IMR-90 (cell line): ENCODE measurements around the gene EHD4. TPM values are rescaled to one million over a fixed set of nuclear protein-coding genes. Genes with fewer than 3 reads are reported as not detected.

Experiments used
- ATAC-seq: fragments of 200-7000 bp; cut with Tn5 transposase; 2 replicates; pipeline ENCODE4 v1.9.1; 2020; ENCODE audit warnings: low read depth, mild to moderate bottlenecking, moderate library complexity
- BruUV-seq: library from RNA; stranded (reverse); fragments of 400-500 nt; replicated peaks from 2 replicates; lab custom pipeline; 2021; lab: Mats Ljungman, UMichigan
- CTCF ChIA-PET: fragments of 300-600 bp; formaldehyde crosslinking; extraction: SDS; loops from one replicate; lab custom pipeline; 2021; ENCODE audit warnings: antibody characterized with exemption; lab: Yijun Ruan, JAX
- POLR2A ChIA-PET: fragments of 300-600 bp; sonication (Branson Sonifier 250); formaldehyde crosslinking; loops from one replicate; lab custom pipeline; 2022; ENCODE audit warnings: antibody characterized with exemption; ENCODE audit not compliant: unreplicated experiment; lab: Charles Lee
- DNase-seq: peaks from one replicate; pipeline ENCODE4 v3.0.0; 2013
- H2AFZ ChIP-seq: replicated peaks from 2 replicates; pipeline ENCODE3; 2013; ENCODE audit warnings: low read length, mild to moderate bottlenecking; ENCODE audit not compliant: poor library complexity
- H2AK5ac ChIP-seq: 2 replicates; pipeline ENCODE4 v1.6.1; 2013; ENCODE audit warnings: low read depth, low read length, inconsistent platforms
- H2AK9ac ChIP-seq: replicated peaks from 2 replicates; pipeline ENCODE3; 2013; ENCODE audit warnings: mild to moderate bottlenecking, low read depth, low read length, moderate library complexity; ENCODE audit not compliant: poor library complexity
- H2BK120ac ChIP-seq: 2 replicates; pipeline ENCODE4 v1.6.1; 2013; ENCODE audit warnings: low read depth, low read length, inconsistent platforms
- H2BK15ac ChIP-seq: 3 replicates; pipeline ENCODE4 v1.6.1; 2013; ENCODE audit warnings: low read depth, low read length, inconsistent platforms
- H2BK20ac ChIP-seq: 2 replicates; pipeline ENCODE4 v1.6.1; 2013; ENCODE audit warnings: low read depth, mild to moderate bottlenecking, inconsistent platforms, low read length, moderate library complexity
- H2BK5ac ChIP-seq: 2 replicates; pipeline ENCODE4 v1.6.1; 2013; ENCODE audit warnings: mild to moderate bottlenecking, low read depth, low read length, inconsistent platforms; ENCODE audit not compliant: poor library complexity, severe bottlenecking
- H3K14ac ChIP-seq: replicated peaks from 2 replicates; pipeline ENCODE4 v1.6.1; 2013; ENCODE audit warnings: low read depth, low read length, inconsistent platforms
- H3K18ac ChIP-seq: 2 replicates; pipeline ENCODE4 v1.6.1; 2013; ENCODE audit warnings: low read depth, low read length, control low read depth
- H3K23ac ChIP-seq: 2 replicates; pipeline ENCODE4 v1.6.1; 2013; ENCODE audit warnings: low read depth, low read length, inconsistent platforms
- H3K27ac ChIP-seq: 2 replicates; pipeline ENCODE4 v1.5.1; 2013; ENCODE audit warnings: mild to moderate bottlenecking, control low read depth, low read length; ENCODE audit not compliant: insufficient read depth
- H3K27me3 ChIP-seq: 2 replicates; pipeline ENCODE4 v1.6.1; 2013; ENCODE audit warnings: low read length; ENCODE audit not compliant: control insufficient read depth, insufficient read depth
- H3K36me3 ChIP-seq: 2 replicates; pipeline ENCODE4 v1.6.1; 2013; ENCODE audit warnings: low read length, mixed read lengths; ENCODE audit not compliant: control insufficient read depth, insufficient read depth
- H3K4ac ChIP-seq: 2 replicates; pipeline ENCODE4 v1.6.1; 2013; ENCODE audit warnings: low read depth, low read length, inconsistent platforms
- H3K4me1 ChIP-seq: 2 replicates; pipeline ENCODE4 v1.6.1; 2013; ENCODE audit warnings: low read length, mixed read lengths; ENCODE audit not compliant: control insufficient read depth, insufficient read depth
- H3K4me2 ChIP-seq: 2 replicates; pipeline ENCODE4 v1.6.1; 2013; ENCODE audit warnings: low read depth, mild to moderate bottlenecking, control low read depth, low read length, moderate library complexity
- H3K4me3 ChIP-seq: 2 replicates; pipeline ENCODE4 v1.5.1; 2013; ENCODE audit warnings: low read depth, mild to moderate bottlenecking, control low read depth, low read length, moderate library complexity; ENCODE audit not compliant: insufficient read depth
- H3K56ac ChIP-seq: 2 replicates; pipeline ENCODE4 v1.6.1; 2013; ENCODE audit warnings: low read length, inconsistent platforms; ENCODE audit not compliant: insufficient read depth; ENCODE audit errors: extremely low read depth
- H3K79me1 ChIP-seq, 2 experiments: 2 replicates each; pipeline ENCODE4 v1.6.1; 2013; ENCODE audit warnings: low read length in 2 of 2, inconsistent platforms in 1 of 2, low read depth in 1 of 2
- H3K9ac ChIP-seq: 2 replicates; pipeline ENCODE4 v1.6.1; 2013; ENCODE audit warnings: low read depth, low read length, control low read depth
- H3K9me1 ChIP-seq: 2 replicates; pipeline ENCODE4 v1.6.1; 2013; ENCODE audit warnings: low read length, inconsistent platforms; ENCODE audit not compliant: insufficient read depth
- H3K9me3 ChIP-seq: 2 replicates; pipeline ENCODE4 v1.6.1; 2013; ENCODE audit warnings: low read length; ENCODE audit not compliant: control insufficient read depth, insufficient read depth
- H4K20me1 ChIP-seq: 2 replicates; pipeline ENCODE4 v1.6.1; 2013; ENCODE audit warnings: low read length, inconsistent platforms; ENCODE audit not compliant: insufficient read depth
- H4K5ac ChIP-seq: 2 replicates; pipeline ENCODE4 v1.6.1; 2013; ENCODE audit warnings: mild to moderate bottlenecking, low read depth, low read length, control low read depth
- H4K8ac ChIP-seq, 2 experiments: 2 replicates each; pipeline ENCODE4 v1.6.1; 2013; ENCODE audit warnings: low read depth in 2 of 2, low read length in 2 of 2, control low read depth in 1 of 2, inconsistent platforms in 1 of 2
- H4K91ac ChIP-seq: 2 replicates; pipeline ENCODE4 v1.6.1; 2013; ENCODE audit warnings: low read depth, low read length, inconsistent platforms; ENCODE audit not compliant: insufficient read depth
- BHLHE40 ChIP-seq: fragments of 150-350 bp; IDR thresholded peaks from 2 replicates; pipeline ENCODE4 v1.6.1; 2016; ENCODE audit warnings: mild to moderate bottlenecking, low read depth, low read length
- CEBPB ChIP-seq: IDR thresholded peaks from 2 replicates; pipeline ENCODE4 v1.6.1; 2012; ENCODE audit warnings: low read depth, low read length, improper control_type of control experiment
- CHD1 ChIP-seq: IDR thresholded peaks from 2 replicates; pipeline ENCODE4 v1.6.1; 2012; ENCODE audit warnings: low read depth, low read length, improper control_type of control experiment
- ELK1 ChIP-seq: fragments of 150-350 bp; IDR thresholded peaks from 2 replicates; pipeline ENCODE4 v1.6.1; 2016; ENCODE audit warnings: low read depth, mild to moderate bottlenecking, low read length, moderate library complexity, borderline replicate concordance
- FOS ChIP-seq: fragments of 150-350 bp; IDR thresholded peaks from 2 replicates; pipeline ENCODE4 v1.6.1; 2016; ENCODE audit warnings: low read depth, low read length
- MAFK ChIP-seq: IDR thresholded peaks from 2 replicates; pipeline ENCODE4 v1.6.1; 2012; ENCODE audit warnings: low read depth, low read length, improper control_type of control experiment
- MAZ ChIP-seq: IDR thresholded peaks from 2 replicates; pipeline ENCODE4 v1.6.1; 2012; ENCODE audit warnings: low read depth, mild to moderate bottlenecking, low read length, improper control_type of control experiment, moderate library complexity, borderline replicate concordance
- MXI1 ChIP-seq: IDR thresholded peaks from 2 replicates; pipeline ENCODE4 v1.6.1; 2012; ENCODE audit warnings: low read depth, mild to moderate bottlenecking, low read length, moderate library complexity, borderline replicate concordance
- NFE2L2 ChIP-seq: fragments of 150-350 bp; IDR thresholded peaks from 2 replicates; pipeline ENCODE4 v1.6.1; 2016; ENCODE audit warnings: low read depth, mild to moderate bottlenecking, low read length
- POLR2A ChIP-seq: IDR thresholded peaks from 2 replicates; pipeline ENCODE4 v1.6.1; 2012; ENCODE audit warnings: mild to moderate bottlenecking, low read depth, low read length
- RAD21 ChIP-seq: IDR thresholded peaks from 2 replicates; pipeline ENCODE4 v1.6.1; 2012; ENCODE audit warnings: low read length, improper control_type of control experiment
- RCOR1 ChIP-seq: IDR thresholded peaks from 2 replicates; pipeline ENCODE4 v1.6.1; 2012; ENCODE audit warnings: mild to moderate bottlenecking, low read length, improper control_type of control experiment; ENCODE audit not compliant: insufficient replicate concordance
- RFX5 ChIP-seq: IDR thresholded peaks from 2 replicates; pipeline ENCODE4 v1.8.0; 2012; ENCODE audit warnings: low read depth, mild to moderate bottlenecking, low read length, moderate library complexity
- SMC3 ChIP-seq: fragments of 150-350 bp; IDR thresholded peaks from 2 replicates; pipeline ENCODE4 v1.6.1; 2016; ENCODE audit warnings: low read depth, mild to moderate bottlenecking, antibody characterized with exemption, low read length, moderate library complexity
- USF2 ChIP-seq: fragments of 150-350 bp; IDR thresholded peaks from 2 replicates; pipeline ENCODE4 v1.6.1; 2017; ENCODE audit warnings: mild to moderate bottlenecking, antibody characterized with exemption, low read length, low read depth
- WGBS, 2 experiments: methylation state at CpG; one replicate each; pipeline versions ENCODE4 v1.1.5 to v1.1.7; 2013; ENCODE audit warnings: missing lambda C conversion rate in 2 of 2; ENCODE audit not compliant: insufficient read length in 1 of 2; ENCODE audit errors: extremely low coverage in 2 of 2; 5-methylcytosine and 5-hydroxymethylcytosine counted together
- dilution Hi-C: fragments of 300-500 bp; cut with HindIII; formaldehyde crosslinking; loops from one replicate; pipeline ENCODE4 v1.14.3; 2018; ENCODE audit warnings: low sequenced_read_pairs; ENCODE audit not compliant: unreplicated experiment
- in situ Hi-C: fragments of 300-500 bp; cut with MboI; formaldehyde crosslinking; loops from 3 replicates; pipeline ENCODE4 v1.14.3; 2019; ENCODE audit warnings: low sequenced_read_pairs, inconsistent platforms, mixed read lengths
- intact Hi-C: fragments of 100-400 bp; cut with micrococcal nuclease; formaldehyde crosslinking; loops from 2 replicates; pipeline ENCODE4 v1.10.0; 2022
- polyA plus RNA-seq, 3 experiments: library from polyadenylated mRNA; depleted of rRNA; stranded (reverse); fragments of >200 nt; gene quantifications; 2 replicates each; pipeline ENCODE4 v1.2.3, GENCODE V29; 2012; ENCODE audit warnings: low replicate concordance in 1 of 3
- total RNA-seq: library from RNA; depleted of rRNA; stranded (reverse); fragments of >200 nt; gene quantifications from 2 replicates; pipeline ENCODE4 v1.2.3, GENCODE V29; 2012

EHD4 gene
- total and polyA plus RNA-seq, 2 of the 4 experiments (the other 2 are of a cell fraction): 21.0 to 29.0 TPM

GRCh38 chr15:41993472-41994170 is 21.3 kb upstream of the EHD4 start (continued):
- TF ChIP-seq MAFK: no peak

GRCh38 chr15:41992803-41993190 is 20.4 kb upstream of the EHD4 start:
- Histone ChIP-seq H3K4me1 (no peaks in the 10 kb centered on the region), H4K5ac (no peak overlapping the region), H3K36me3 (no peaks in the 10 kb centered on the region), H2AK5ac (no peak overlapping the region), H3K27me3 (peaks cover 37% of the 10 kb centered on the region), H4K91ac (no peak overlapping the region), H3K18ac (no peak overlapping the region), H2BK15ac (no peak overlapping the region), H3K4me2 (no peak overlapping the region), H3K79me1 (no peaks in the 10 kb centered on the region), H2AK9ac (no peak overlapping the region), H2BK120ac (no peak overlapping the region), H2AFZ (no peak overlapping the region), H3K9me3 (no peaks in the 10 kb centered on the region), H3K4me3 (no peak overlapping the region), H4K8ac (no peak overlapping the region), H2BK20ac (no peak overlapping the region), H3K9ac (no peak overlapping the region), H3K4ac (no peak overlapping the region), H2BK5ac (no peak overlapping the region), H3K14ac (no peak overlapping the region), H3K56ac (no peak overlapping the region), H3K27ac (no peak overlapping the region), H3K9me1 (no peaks in the 10 kb centered on the region), H4K20me1 (no peaks in the 10 kb centered on the region), H3K23ac (no peak overlapping the region)
- intact Hi-C loops (no loop called here), in situ Hi-C loops (no loop called here), dilution Hi-C loops (no loop called here)
- DNase-seq: no peak
- 87% methylated on average over 6 of the region's 7 CpGs; no CpG with 5 or more reads in 1 of the 2 experiments for WGBS, 2 experiments
- ChIA-PET CTCF (interaction anchor here (1.7 kb wide), 1 partner anchor 92 kb away, joined by 5 read pairs; no protein-coding TSS in a partner anchor), POLR2A (interaction anchor here (0.5 kb wide), 1 partner anchor 534 kb away, joined by 8 read pairs; no protein-coding TSS in a partner anchor)
- no peak for ATAC-seq
- no TSS peak for BruUV-seq
- TF ChIP-seq POLR2A (no peak), BHLHE40 (no peak), CEBPB (no peak), RFX5 (no peak), FOS (no peak), MAZ (no peak), RAD21 (no peak), NFE2L2 (no peak), USF2 (no peak), ELK1 (no peak), MAFK (no peak), SMC3 (no peak), MXI1 (no peak), RCOR1 (no peak), CHD1 (no peak)
